GM12891 (cell line): ENCODE data around the gene CCNA1.

Experiments
- POLR2A ChIP-seq: IDR thresholded peaks from 2 replicates; pipeline ENCODE4 v1.6.1; 2011; ENCODE audit warnings: low read depth, low read length, control low read depth
- POLR2AphosphoS5 ChIP-seq: IDR thresholded peaks from 2 replicates; pipeline ENCODE4 v1.6.1; 2011; ENCODE audit warnings: low read depth, low read length, control low read depth
- POU2F2 ChIP-seq: IDR thresholded peaks from 2 replicates; pipeline ENCODE4 v1.6.1; 2011; ENCODE audit warnings: low read depth, mild to moderate bottlenecking, control low read depth, low read length, moderate library complexity
- SPI1 ChIP-seq: IDR thresholded peaks from 2 replicates; pipeline ENCODE4 v1.6.1; 2011; ENCODE audit warnings: low read depth, low read length, control low read depth
- TAF1 ChIP-seq: IDR thresholded peaks from 2 replicates; pipeline ENCODE4 v1.6.1; 2011; ENCODE audit warnings: low read depth, low read length, control low read depth

- TF ChIP-seq POLR2A, result no peak
- TF ChIP-seq TAF1, result no peak
- no peak for TF ChIP-seq POLR2AphosphoS5
- TF ChIP-seq POU2F2, result no peak
- TF ChIP-seq SPI1, result no peak
Observed at GRCh38 chr13:36456577-36456976, 24.3 kb downstream of the CCNA1 start.
